AG10803 (cell line): ENCODE results near the gene TNFRSF19.

Experiments
- DNase-seq: peaks from one replicate; pipeline ENCODE4 v3.0.0; 2010; ENCODE audit warnings: low read depth
- H3K4me3 ChIP-seq: 2 replicates; pipeline ENCODE4 v1.5.1; 2011; ENCODE audit warnings: mild to moderate bottlenecking, low read length, control low read depth
- CTCF ChIP-seq: conservative IDR thresholded peaks from 2 replicates; pipeline ENCODE4 v1.5.1; 2011; ENCODE audit warnings: mild to moderate bottlenecking, low read length, control low read depth, inconsistent platforms

Gene TNFRSF19

DNA sequence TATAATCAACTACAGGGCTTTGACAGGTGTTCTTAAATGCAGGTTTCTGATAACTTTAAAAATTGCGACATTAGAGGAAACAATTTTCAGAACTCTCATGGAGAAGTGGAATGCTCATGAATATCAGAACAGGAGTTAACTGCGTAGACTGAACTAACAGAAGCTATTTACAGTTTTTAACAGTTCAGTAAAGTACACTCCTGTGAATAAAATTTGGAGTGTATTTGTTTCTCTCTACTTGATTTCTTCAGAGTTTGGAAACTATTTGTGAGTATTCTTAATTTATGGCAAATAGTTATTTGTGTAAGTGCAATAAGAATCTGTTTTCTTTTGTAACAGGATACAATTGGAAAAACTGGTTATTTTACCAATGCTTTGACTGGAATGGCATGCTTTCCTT, 114.4 kb downstream of the TNFRSF19 start:
- H3K4me3 ChIP-seq, result no peak overlapping the region
- no peak for TF ChIP-seq CTCF

GRCh38 chr13:23685416-23685815, 115.2 kb downstream of the TNFRSF19 start:
- no peak overlapping the region for H3K4me3 ChIP-seq
- no peak for TF ChIP-seq CTCF
- DNase-seq, result no peak

More for the DNA sequence above, 114.4 kb downstream of the TNFRSF19 start:
- no peak for DNase-seq

- no peak for DNase-seq
- H3K4me3 ChIP-seq, result no peak overlapping the region
- TF ChIP-seq CTCF, result no peak
Observed at GRCh38 chr13:23686948-23687347, 116.7 kb downstream of the TNFRSF19 start.

DNA sequence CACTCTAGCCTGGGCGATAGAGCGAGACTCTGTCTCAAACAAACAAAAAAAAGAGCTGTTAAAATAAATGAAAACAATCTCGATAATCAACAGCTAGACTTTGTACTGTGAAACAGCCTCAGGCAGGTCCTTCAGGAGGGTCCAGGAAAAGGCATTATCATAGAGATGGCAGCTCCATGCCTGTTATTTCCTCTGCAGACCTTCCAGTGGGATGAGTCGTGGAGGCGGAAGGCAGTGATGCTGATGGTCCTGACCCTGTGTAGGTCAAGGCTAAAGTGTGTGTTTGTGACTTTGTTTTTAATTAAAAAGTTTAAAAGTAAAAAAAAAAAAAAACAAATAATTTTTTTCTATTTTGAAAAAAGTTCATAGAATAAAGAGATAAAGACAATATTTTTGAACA, 117.4 kb downstream of the TNFRSF19 start:
- TF ChIP-seq CTCF, result no peak
- DNase-seq, result no peak

GRCh38 chr13:23688336-23688735, 118.1 kb downstream of the TNFRSF19 start:
- no peak for TF ChIP-seq CTCF
- no peak for DNase-seq
- no peak overlapping the region for H3K4me3 ChIP-seq

More for the DNA sequence above, 117.4 kb downstream of the TNFRSF19 start:
- H3K4me3 ChIP-seq, result no peak overlapping the region

DNA sequence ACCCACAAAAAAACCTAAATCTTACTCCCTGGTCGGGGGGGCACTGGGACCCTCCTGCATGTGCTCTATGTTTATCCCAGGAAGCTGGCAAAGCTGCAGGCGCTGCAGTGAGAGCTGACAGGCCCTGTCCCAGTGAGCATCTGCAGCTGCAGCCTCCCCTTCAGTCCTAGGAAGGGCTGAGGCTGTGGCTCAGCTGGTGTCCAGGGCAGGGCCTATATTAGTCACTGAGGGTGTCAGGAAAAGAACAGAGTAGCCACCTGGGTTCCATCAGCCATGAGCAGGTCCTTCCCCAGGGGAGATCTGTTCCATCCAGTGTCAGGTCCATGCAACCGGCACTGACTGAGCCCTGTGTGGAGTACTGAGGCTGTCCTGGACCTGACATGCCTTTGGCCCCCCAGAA, 120.5 kb downstream of the TNFRSF19 start:
- no peak for TF ChIP-seq CTCF
- H3K4me3 ChIP-seq, result no peak overlapping the region
- DNase-seq, result no peak

GRCh38 chr13:23692816-23693215, 122.6 kb downstream of the TNFRSF19 start:
- H3K4me3 ChIP-seq, result no peak overlapping the region
- no peak for TF ChIP-seq CTCF
- no peak for DNase-seq
